ENCODE data around the gene MYMK. TPM values are rescaled to one million over a fixed set of nuclear protein-coding genes. Genes with fewer than 3 reads are reported as not detected.

The MYMK gene
- total RNA-seq, 1 experiment from 2014 or later: not detected

- ChIA-PET POLR2A (no interaction called here), RAD21 (ENCODE audit: low non-redundant PET in 1 of 2, low total read pairs in 2 of 2, uncharacterized antibody in 2 of 2, unreplicated experiment in 2 of 2) (no interaction called here), CTCF (no interaction called here)
- BruUV-seq (replicated peaks): no TSS peak
- Histone ChIP-seq H3K9ac (ENCODE audit: low read length) (no peak overlapping the region), H3K27me3 (ENCODE audit: insufficient read depth, low read length) (no peaks in the 10 kb centered on the region), H3K79me2 (ENCODE audit: insufficient read depth, low read length) (no peaks in the 10 kb centered on the region), H4K20me1 (ENCODE audit: insufficient read depth) (no peaks in the 10 kb centered on the region), H3K9me3 (ENCODE audit: control insufficient read depth in 1 of 2, insufficient read depth in 1 of 2, low read depth in 1 of 2, low read length in 2 of 2) (no peaks in the 10 kb centered on the region), H3K27ac (ENCODE audit: low read depth, low read length) (no peak overlapping the region), H3K4me1 (ENCODE audit: control insufficient read depth in 1 of 2, insufficient read depth in 2 of 2, low read length in 2 of 2) (no peaks in the 10 kb centered on the region), H3K4me3 (replicated peaks in 1 of 2; ENCODE audit: low read depth in 1 of 2, low read length in 2 of 2) (no peak overlapping the region), H3K9me2 (ENCODE audit: insufficient read depth) (no peaks in the 10 kb centered on the region), H3K36me3 (ENCODE audit: control insufficient read depth in 1 of 2, insufficient read depth in 2 of 2, low read length in 2 of 2) (no peaks in the 10 kb centered on the region), H2AFZ (ENCODE audit: low read depth, low read length, poor library complexity, severe bottlenecking) (no peak overlapping the region), H3K4me2 (ENCODE audit: low read length) (no peak overlapping the region)
- ATAC-seq (no peak), DNase-seq (ENCODE audit: low read depth, low spot score) (no peak)
- intact Hi-C loops (cut with micrococcal nuclease): no loop called here
- no peak for TF ChIP-seq REST (IDR thresholded peaks at IDR 0.05; ENCODE audit: low read depth)
- no peak for TF ChIP-seq JUND (IDR thresholded peaks at IDR 0.05)
- TF ChIP-seq ATF3 (IDR thresholded peaks at IDR 0.05): no peak
Observed at GRCh38 chr9:133570691-133571080, 45.9 kb upstream of the MYMK start.

- RAD21 ChIA-PET (ENCODE audit: low non-redundant PET in 1 of 2, low total read pairs in 2 of 2, uncharacterized antibody in 2 of 2, unreplicated experiment in 2 of 2): no interaction called here
- H3K9me2 ChIP-seq (ENCODE audit: insufficient read depth): no peaks in the 10 kb centered on the region
- ATAC-seq (no peak), DNase-seq (ENCODE audit: low read depth, low spot score) (no peak)
- H3K4me3 ChIP-seq (replicated peaks in 1 of 2; ENCODE audit: low read depth in 1 of 2, low read length in 2 of 2): no peak overlapping the region
- BruUV-seq (replicated peaks): no TSS peak
- no peak overlapping the region for H3K27ac ChIP-seq (ENCODE audit: low read depth, low read length)
- H3K36me3 ChIP-seq (ENCODE audit: control insufficient read depth in 1 of 2, insufficient read depth in 2 of 2, low read length in 2 of 2): no peaks in the 10 kb centered on the region
- H3K4me2 ChIP-seq (ENCODE audit: low read length): no peak overlapping the region
- H2AFZ ChIP-seq (ENCODE audit: low read depth, low read length, poor library complexity, severe bottlenecking): no peak overlapping the region
- H3K4me1 ChIP-seq (ENCODE audit: control insufficient read depth in 1 of 2, insufficient read depth in 2 of 2, low read length in 2 of 2): no peaks in the 10 kb centered on the region
- no peaks in the 10 kb centered on the region for H3K79me2 ChIP-seq (ENCODE audit: insufficient read depth, low read length)
- CTCF ChIA-PET: no interaction called here
- intact Hi-C loops (cut with micrococcal nuclease): no loop called here
- H3K27me3 ChIP-seq (ENCODE audit: insufficient read depth, low read length): no peaks in the 10 kb centered on the region
- H3K9ac ChIP-seq (ENCODE audit: low read length): no peak overlapping the region
- H4K20me1 ChIP-seq (ENCODE audit: insufficient read depth): no peaks in the 10 kb centered on the region
- POLR2A ChIA-PET: no interaction called here
- no peaks in the 10 kb centered on the region for H3K9me3 ChIP-seq (ENCODE audit: control insufficient read depth in 1 of 2, insufficient read depth in 1 of 2, low read depth in 1 of 2, low read length in 2 of 2)
- TF ChIP-seq YY1 (IDR thresholded peaks at IDR 0.05; ENCODE audit: extremely low read depth, insufficient replicate concordance, low read depth, low read length): no peak
- TF ChIP-seq JUND (IDR thresholded peaks at IDR 0.05): no peak
- no peak for TF ChIP-seq ELF1 (IDR thresholded peaks at IDR 0.05; ENCODE audit: borderline replicate concordance, low read depth)
- TF ChIP-seq ATF3 (IDR thresholded peaks at IDR 0.05): no peak
- no peak for TF ChIP-seq TCF7L2 (IDR thresholded peaks at IDR 0.05; ENCODE audit: borderline replicate concordance, extremely low read depth, insufficient read depth, insufficient read length)
- no peak for TF ChIP-seq CTCF (IDR thresholded peaks at IDR 0.05 in 2 of 3, conservative IDR thresholded peaks at IDR 0.05 in 1 of 3; ENCODE audit: borderline replicate concordance in 1 of 3, insufficient read depth in 1 of 3, low read depth in 2 of 3, low read length in 2 of 3)
- no peak for TF ChIP-seq SP1 (IDR thresholded peaks at IDR 0.05; ENCODE audit: low read depth)
- TF ChIP-seq POLR2A (IDR thresholded peaks at IDR 0.05; ENCODE audit: borderline replicate concordance, extremely low read depth, insufficient read depth, insufficient read length): no peak
- no peak for TF ChIP-seq SRF (IDR thresholded peaks at IDR 0.05; ENCODE audit: low read depth)
Observed at GRCh38 chr9:133569891-133570690, 45.3 kb upstream of the MYMK start.

All from HCT116 (cell line).